NCI-H345 (cell line): ENCODE results near the gene TEX9.
"Not testable (repeated sequence)": the region's sequence is repeated elsewhere in the genome, so short reads cannot be mapped to it uniquely, and the experiment has no call there.

Experiments used
- DNase-seq: peaks from one replicate; lab custom pipeline; 2025; lab: John Stamatoyannopoulos, UW

Gene TEX9

GRCh38 chr15:56365075-56365711, at the start of gene TEX9:
Gene TEX9, plus strand, starts transcription at chr15:56365426. Its CDS starts 25 bp downstream, at chr15:56365451.
- peak; percentile 85 for DNase-seq

- DNase-seq: not testable (repeated sequence)
These were observed 48.7 kb upstream of the TEX9 start for GRCh38 chr15:56316561-56316960.

GRCh38 chr15:56320316-56320715, 44.9 kb upstream of the TEX9 start:
- no peak for DNase-seq

GRCh38 chr15:56320861-56321260, 44.4 kb upstream of the TEX9 start:
- no peak for DNase-seq

GRCh38 chr15:56322444-56322843, 42.8 kb upstream of the TEX9 start:
- DNase-seq: no peak

- no peak for DNase-seq
These were observed 41.8 kb upstream of the TEX9 start for GRCh38 chr15:56323435-56323834.

GRCh38 chr15:56325186-56325585, 40.0 kb upstream of the TEX9 start:
- no peak for DNase-seq

GRCh38 chr15:56327721-56328502, 37.3 kb upstream of the TEX9 start:
- no peak for DNase-seq

- DNase-seq: no peak
These were observed 28.0 kb upstream of the TEX9 start for GRCh38 chr15:56337084-56337725.

GRCh38 chr15:56339594-56339993, 25.6 kb upstream of the TEX9 start:
- no peak for DNase-seq

GRCh38 chr15:56341201-56341600, 24.0 kb upstream of the TEX9 start:
- DNase-seq: no peak

- DNase-seq: no peak
These were observed 22.6 kb upstream of the TEX9 start for GRCh38 chr15:56342653-56343052.

- DNase-seq: no peak
These were observed 21.3 kb upstream of the TEX9 start for GRCh38 chr15:56343879-56344278.

- no peak for DNase-seq
These were observed 20.9 kb upstream of the TEX9 start for GRCh38 chr15:56344336-56344735.

GRCh38 chr15:56346414-56346813, 18.8 kb upstream of the TEX9 start:
- no peak for DNase-seq

- no peak for DNase-seq
These were observed 15.7 kb upstream of the TEX9 start for GRCh38 chr15:56349554-56349953.

- DNase-seq: no peak
These were observed 13.9 kb upstream of the TEX9 start for GRCh38 chr15:56351353-56351752.

- no peak for DNase-seq
These were observed 13.2 kb upstream of the TEX9 start for GRCh38 chr15:56351957-56352506.

- DNase-seq: no peak
These were observed 12.1 kb upstream of the TEX9 start for GRCh38 chr15:56353119-56353518.

GRCh38 chr15:56353740-56354139, 11.5 kb upstream of the TEX9 start:
- no peak for DNase-seq

GRCh38 chr15:56356616-56357015, 8.6 kb upstream of the TEX9 start:
- no peak for DNase-seq

- DNase-seq: no peak
These were observed 6.6 kb upstream of the TEX9 start for GRCh38 chr15:56358604-56359003.

GRCh38 chr15:56361987-56362386, 3.2 kb upstream of the TEX9 start:
- no peak for DNase-seq
